COR-L47 (cell line): Measurements from ENCODE around the gene ACSL5.

Experiments
- DNase-seq: peaks from one replicate; lab custom pipeline; 2025; lab: John Stamatoyannopoulos, UW

The ACSL5 gene

GRCh38 chr10:112373912-112374338 is at the start of gene ACSL5:
Gene ACSL5, plus strand, starts transcription at chr10:112374116. Its CDS starts 20,831 bp downstream, at chr10:112394947.
- no peak for DNase-seq

- DNase-seq, result no peak
These were observed 46.2 kb upstream of the ACSL5 start for GRCh38 chr10:112327678-112328077.

GRCh38 chr10:112330162-112330561 is 43.8 kb upstream of the ACSL5 start:
- no peak for DNase-seq

- no peak for DNase-seq
These were observed 43.2 kb upstream of the ACSL5 start for GRCh38 chr10:112330607-112331160.

- DNase-seq, result no peak
These were observed 41.9 kb upstream of the ACSL5 start for GRCh38 chr10:112332022-112332421.

GRCh38 chr10:112332509-112333228 is 41.2 kb upstream of the ACSL5 start:
- peak; percentile 23 for DNase-seq

- no peak for DNase-seq
These were observed 40.5 kb upstream of the ACSL5 start for GRCh38 chr10:112333452-112333851.

- DNase-seq, result no peak
These were observed 38.6 kb upstream of the ACSL5 start for GRCh38 chr10:112335111-112335867.

- DNase-seq, result no peak
These were observed 38.0 kb upstream of the ACSL5 start for GRCh38 chr10:112335868-112336265.

GRCh38 chr10:112336556-112337201 is 37.2 kb upstream of the ACSL5 start:
- DNase-seq, result no peak

- DNase-seq, result no peak
These were observed 35.0 kb upstream of the ACSL5 start for GRCh38 chr10:112338957-112339356.

GRCh38 chr10:112340601-112341000 is 33.3 kb upstream of the ACSL5 start:
- no peak for DNase-seq

GRCh38 chr10:112343056-112343806 is 30.7 kb upstream of the ACSL5 start:
- DNase-seq, result no peak

GRCh38 chr10:112344261-112344660 is 29.7 kb upstream of the ACSL5 start:
- no peak for DNase-seq

GRCh38 chr10:112345202-112345601 is 28.7 kb upstream of the ACSL5 start:
- DNase-seq, result no peak

- no peak for DNase-seq
These were observed 28.2 kb upstream of the ACSL5 start for GRCh38 chr10:112345743-112346142.

GRCh38 chr10:112346774-112347173 is 27.1 kb upstream of the ACSL5 start:
- no peak for DNase-seq

- no peak for DNase-seq
These were observed 25.9 kb upstream of the ACSL5 start for GRCh38 chr10:112347709-112348671.

- no peak for DNase-seq
These were observed 25.2 kb upstream of the ACSL5 start for GRCh38 chr10:112348759-112349158.

- DNase-seq, result no peak
These were observed 24.3 kb upstream of the ACSL5 start for GRCh38 chr10:112349521-112350085.
